Mesodermal cell (in vitro differentiated cells): ENCODE data around the gene KRT14.

ENCODE experiments used
- H3K27ac ChIP-seq: 2 replicates; pipeline ENCODE4 v1.7.0; 2013; ENCODE audit warnings: mild to moderate bottlenecking, low read depth, low read length, moderate library complexity; ENCODE audit not compliant: severe bottlenecking
- H3K36me3 ChIP-seq: 2 replicates; pipeline ENCODE4 v1.7.1; 2013; ENCODE audit warnings: mild to moderate bottlenecking, low read length, moderate library complexity; ENCODE audit not compliant: control insufficient read depth, insufficient read depth
- H3K4me1 ChIP-seq: one replicate; pipeline ENCODE4 v1.7.1; 2013; ENCODE audit warnings: mild to moderate bottlenecking, low read length; ENCODE audit not compliant: insufficient read depth, control insufficient read depth, poor library complexity, severe bottlenecking
- H3K4me3 ChIP-seq: 2 replicates; pipeline ENCODE4 v1.7.0; 2013; ENCODE audit warnings: low read length, control low read depth, mild to moderate bottlenecking; ENCODE audit not compliant: insufficient read depth, poor library complexity, severe bottlenecking; ENCODE audit errors: extremely low read depth
- H3K9me3 ChIP-seq: 2 replicates; pipeline ENCODE4 v1.7.1; 2013; ENCODE audit warnings: mild to moderate bottlenecking, low read length, moderate library complexity; ENCODE audit not compliant: control insufficient read depth
- WGBS, 2 experiments: methylation state at CpG; one replicate each; pipeline ENCODE4 v1.1.5; 2013; ENCODE audit warnings: missing lambda C conversion rate in 2 of 2; ENCODE audit not compliant: insufficient coverage in 2 of 2; 5-methylcytosine and 5-hydroxymethylcytosine counted together

The KRT14 gene

GRCh38 chr17:41533613-41534012 lies 53.1 kb downstream of the KRT14 start:
- 97% methylated on average over 3 to 5 of the region's 7 CpGs for WGBS, 2 experiments
- H3K9me3 ChIP-seq, result no peaks in the 10 kb centered on the region
- no peaks in the 10 kb centered on the region for H3K36me3 ChIP-seq
- no peak overlapping the region for H3K4me3 ChIP-seq
- H3K4me1 ChIP-seq, result peaks cover 68% of the 10 kb centered on the region
- H3K27ac ChIP-seq, result no peak overlapping the region

- WGBS, 2 experiments, result 87 to 99% methylated on average over 6 to 7 of the region's 9 CpGs
- Histone ChIP-seq H3K4me1 (peaks cover 65% of the 10 kb centered on the region), H3K9me3 (no peaks in the 10 kb centered on the region), H3K27ac (no peak overlapping the region), H3K36me3 (no peaks in the 10 kb centered on the region), H3K4me3 (no peak overlapping the region)
Observed at GRCh38 chr17:41532947-41533570, 53.6 kb downstream of the KRT14 start.
